CD4-positive, alpha-beta T cell treated with Interleukin-17A for 4 hours (primary cell): ENCODE data around the gene GIPC2.
"Not testable (repeated sequence)": the region's sequence is repeated elsewhere in the genome, so short reads cannot be mapped to it uniquely, and the experiment has no call there.

Experiments used
- DNase-seq: peaks from one replicate; pipeline ENCODE4 v3.0.0-alpha.2; 2020; ENCODE audit warnings: mixed read lengths

GIPC2 gene

DNA sequence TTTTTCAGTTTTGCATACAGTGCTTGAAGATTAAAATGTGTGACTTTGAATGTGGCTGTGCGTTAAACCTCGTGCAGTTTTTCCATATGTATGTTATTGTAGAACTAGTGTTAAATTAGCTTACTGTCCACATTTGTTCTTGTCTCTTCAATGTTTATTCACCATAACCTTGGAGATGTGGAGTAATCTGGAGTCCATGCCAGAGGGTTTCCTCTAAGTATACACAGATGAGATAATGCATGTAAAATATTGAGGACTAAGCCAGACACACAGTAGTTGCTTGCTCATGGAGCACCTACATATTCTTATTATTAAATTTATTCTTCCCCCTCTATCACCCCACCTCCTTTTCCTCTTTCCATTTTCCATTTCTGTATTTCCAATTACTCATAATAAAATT lies 7.7 kb upstream of the GIPC2 start:
- DNase-seq = no peak

- no peak for DNase-seq
These were observed 7.3 kb upstream of the GIPC2 start for GRCh38 chr1:78038491-78038939.

DNA sequence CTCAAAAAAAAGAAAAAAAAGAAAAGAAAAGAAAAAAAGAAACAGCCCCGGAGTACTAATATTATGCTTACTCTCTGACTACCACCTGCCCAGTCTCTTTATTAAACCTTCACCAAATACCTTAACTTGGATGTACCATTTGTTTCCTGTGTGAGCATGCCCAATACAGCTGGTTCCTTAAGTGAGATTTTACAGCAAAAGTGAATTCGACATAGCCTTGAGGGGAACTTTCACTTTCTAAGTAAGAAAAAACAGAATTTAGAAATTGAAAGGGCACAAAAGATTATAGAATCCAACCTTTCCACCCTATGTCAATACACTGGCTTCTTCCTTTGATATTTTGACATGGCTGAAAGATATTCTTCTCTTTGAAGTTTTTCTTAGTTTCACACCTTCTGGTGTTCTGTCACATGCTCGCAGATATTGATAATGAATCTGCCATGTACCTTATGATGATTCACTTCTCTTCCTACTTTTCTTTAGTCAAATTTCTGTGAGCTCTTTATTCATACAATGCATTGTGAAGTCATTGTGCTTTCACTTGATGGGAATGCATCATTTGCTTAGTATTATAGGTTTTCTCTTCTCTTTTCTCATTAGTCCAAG lies 5.2 kb upstream of the GIPC2 start:
- DNase-seq = no peak

- DNase-seq = no peak
These were observed 2.3 kb upstream of the GIPC2 start for GRCh38 chr1:78043436-78043835.

- no peak for DNase-seq
These were observed 787 bp upstream of the GIPC2 start for GRCh38 chr1:78044796-78045562.

DNA sequence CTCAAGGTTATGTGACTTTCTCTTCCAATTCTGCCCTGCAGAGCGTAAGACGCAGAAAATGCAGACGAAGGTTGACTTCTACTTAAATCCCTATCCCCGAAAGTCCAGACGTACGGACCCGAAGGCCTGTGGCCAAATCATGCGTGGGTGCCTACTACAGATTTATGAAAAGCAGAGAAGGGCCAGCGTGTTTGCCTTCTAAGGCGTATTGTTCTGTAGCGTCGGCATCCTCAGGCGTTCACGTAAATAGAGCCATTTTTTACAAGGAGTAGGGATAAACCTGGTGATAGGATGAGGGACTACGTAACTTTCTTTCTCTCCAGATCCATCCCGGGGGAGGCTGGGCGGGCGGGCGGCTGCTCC lies 222 bp upstream of the GIPC2 start:
- no peak for DNase-seq

DNA sequence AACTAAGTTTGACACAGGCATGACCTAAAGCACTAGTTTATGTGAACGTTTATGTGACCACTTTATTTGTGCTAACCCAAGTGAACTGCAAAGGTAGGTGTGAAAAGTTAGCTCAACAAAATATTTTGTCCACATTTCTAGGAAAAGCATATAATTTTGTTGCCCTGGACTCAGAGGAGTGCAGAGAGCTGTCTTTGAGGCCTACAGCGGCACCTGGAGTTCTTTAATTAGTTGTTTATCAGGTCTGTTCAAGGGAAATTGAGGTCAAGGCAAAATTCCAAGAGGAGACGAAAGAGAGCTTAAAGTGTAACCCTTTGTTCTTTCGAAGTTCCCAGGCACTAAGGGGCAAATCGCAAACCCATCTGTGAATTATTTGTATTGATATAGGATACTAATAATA lies 1.3 kb downstream of the GIPC2 start:
- no peak for DNase-seq

- DNase-seq = no peak
These were observed 1.9 kb downstream of the GIPC2 start for GRCh38 chr1:78047631-78048030.

DNA sequence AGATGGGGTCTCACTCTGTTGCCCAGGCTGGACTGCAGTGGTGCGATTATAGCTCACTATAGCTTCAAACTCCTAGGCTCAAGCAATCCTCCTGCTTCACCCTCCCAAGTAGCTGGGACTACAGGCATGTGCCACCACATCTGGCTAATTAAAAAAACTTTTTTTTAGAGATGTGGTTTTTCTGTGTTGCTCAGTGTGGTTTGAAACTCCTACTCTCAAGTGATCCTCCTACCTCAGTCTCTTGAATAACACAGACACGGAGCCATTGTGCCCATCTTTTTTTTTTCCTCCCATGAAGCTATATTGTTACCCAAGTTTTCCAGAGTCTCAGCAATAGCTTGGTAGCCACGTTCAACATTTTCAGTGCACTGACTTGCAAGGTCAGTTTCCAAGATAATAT lies 2.7 kb downstream of the GIPC2 start:
- no peak for DNase-seq

GRCh38 chr1:78049396-78049795 lies 3.6 kb downstream of the GIPC2 start:
- DNase-seq = no peak

DNA sequence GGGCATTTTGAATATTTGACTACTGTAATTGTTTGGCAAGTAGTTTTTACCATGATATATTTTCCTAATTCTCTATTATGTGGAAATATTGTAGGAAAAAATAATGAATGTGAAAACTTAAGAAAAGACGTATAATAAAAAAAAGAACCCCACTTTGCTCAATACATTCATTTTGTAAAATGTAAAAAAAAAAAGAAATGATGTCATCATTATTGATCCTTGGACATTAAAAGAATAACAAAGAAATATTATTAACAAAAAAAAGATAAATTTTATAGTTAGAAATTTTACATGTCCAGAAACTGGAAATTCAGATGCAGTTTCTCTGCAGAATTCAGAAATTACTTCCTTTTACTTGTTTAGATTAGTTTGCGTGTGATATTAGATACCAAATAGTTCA lies 5.2 kb downstream of the GIPC2 start:
- no peak for DNase-seq

DNA sequence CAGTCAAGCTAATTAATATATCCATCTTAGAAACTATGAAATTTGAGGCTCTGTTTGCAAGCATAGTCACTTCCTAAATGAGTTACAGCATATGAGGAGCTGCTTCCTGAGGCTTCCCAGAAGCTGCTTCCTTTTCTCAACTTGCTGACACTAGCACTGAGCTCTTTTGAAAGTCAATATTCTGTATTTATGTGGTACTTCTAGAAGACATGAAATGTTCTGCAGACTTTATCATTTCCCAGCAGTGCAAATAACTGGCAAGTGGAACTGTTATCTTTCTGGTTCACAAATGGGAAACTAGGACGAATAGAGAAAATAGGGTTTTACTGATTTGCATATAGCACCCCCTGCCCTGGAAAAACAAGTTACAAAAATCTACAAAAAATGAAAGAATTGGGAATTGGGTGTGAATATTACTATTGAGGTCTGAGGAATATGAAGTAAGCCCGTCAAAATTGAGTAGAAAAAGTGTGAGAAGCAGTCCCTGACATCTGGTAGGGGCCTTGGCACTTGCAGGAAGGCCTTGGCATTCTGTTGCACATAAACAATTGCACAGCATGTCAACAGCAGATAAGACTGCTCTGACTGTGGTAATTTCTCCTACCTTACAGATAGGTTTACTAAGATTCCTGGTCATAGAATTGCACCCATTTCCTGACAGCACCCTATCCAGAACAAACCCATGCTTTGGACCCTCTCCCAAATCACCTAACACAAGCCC lies 7.1 kb downstream of the GIPC2 start:
- no peak for DNase-seq

DNA sequence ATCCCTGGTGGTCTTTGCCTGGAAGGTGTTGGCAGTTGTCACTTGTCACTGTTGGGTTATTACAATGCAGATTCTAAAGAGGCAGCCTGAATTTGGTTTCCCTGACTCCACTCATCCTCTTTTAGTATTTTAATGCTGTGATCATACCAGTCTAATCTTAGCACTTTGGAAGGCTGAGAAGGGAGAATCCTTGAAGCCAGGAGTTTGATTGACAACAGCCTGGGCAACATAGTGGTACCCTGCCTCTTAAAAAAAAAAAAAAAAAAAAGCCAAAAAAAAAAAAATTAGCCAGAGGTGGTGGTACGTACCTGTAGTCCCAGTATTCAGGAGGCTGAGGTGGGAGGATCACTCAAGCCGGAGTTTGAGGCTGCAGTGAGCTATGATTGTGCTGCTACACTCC lies 7.7 kb downstream of the GIPC2 start:
- DNase-seq = no peak

- DNase-seq = no peak
These were observed 8.8 kb downstream of the GIPC2 start for GRCh38 chr1:78054559-78054958.

- no peak for DNase-seq
These were observed 9.2 kb downstream of the GIPC2 start for GRCh38 chr1:78054972-78055371.

DNA sequence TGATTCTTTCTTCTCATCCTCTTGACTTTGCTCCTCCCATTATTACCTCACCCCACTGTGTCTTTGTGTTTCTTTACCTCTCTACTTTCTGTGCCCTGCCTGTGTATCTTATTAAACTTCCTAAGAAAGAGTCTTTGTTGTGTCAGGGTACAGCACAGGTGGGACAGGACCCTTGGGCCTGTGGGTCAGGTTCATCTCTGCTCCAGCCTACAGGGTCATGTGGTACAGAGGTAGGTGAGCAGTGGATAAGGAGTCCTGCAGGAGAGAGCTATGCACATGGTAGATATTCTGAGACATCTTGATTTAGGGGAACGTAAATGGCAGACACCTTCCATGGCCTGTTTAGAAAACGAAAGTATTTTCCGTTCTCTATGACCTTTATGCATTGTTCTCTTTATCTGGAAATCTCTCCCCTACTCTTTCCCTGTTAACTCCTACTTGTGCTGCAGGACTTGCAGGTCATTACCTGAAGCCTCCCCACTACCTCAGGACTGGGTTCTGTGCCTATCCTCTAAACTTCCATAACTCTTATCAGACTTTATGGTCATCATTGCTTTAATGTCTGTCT lies 9.9 kb downstream of the GIPC2 start:
- no peak for DNase-seq

DNA sequence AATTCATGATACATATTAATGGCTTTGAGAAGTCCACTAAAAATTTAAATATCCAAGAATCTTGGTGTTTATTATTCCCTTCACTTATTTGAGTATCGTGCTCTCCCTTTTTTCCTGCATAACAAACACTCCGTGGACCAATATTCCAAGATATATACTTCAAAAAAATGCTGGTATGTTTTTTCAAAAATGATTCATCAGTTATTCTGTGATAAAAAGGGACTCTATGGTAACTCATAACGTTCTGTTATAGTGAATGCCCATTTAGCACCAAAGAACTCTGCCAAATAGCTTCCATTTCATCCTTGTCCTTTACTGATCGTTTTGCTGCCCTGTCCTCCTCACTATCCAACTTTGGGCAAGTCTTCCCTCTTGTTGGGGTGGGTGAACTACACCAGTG lies 12.9 kb downstream of the GIPC2 start:
- DNase-seq = no peak

- DNase-seq = no peak
These were observed 15.2 kb downstream of the GIPC2 start for GRCh38 chr1:78060857-78061563.

- no peak for DNase-seq
These were observed 16.2 kb downstream of the GIPC2 start for GRCh38 chr1:78061825-78062523.

GRCh38 chr1:78064886-78065285 lies 19.1 kb downstream of the GIPC2 start:
- DNase-seq = not testable (repeated sequence)

GRCh38 chr1:78068681-78069283 lies 23.0 kb downstream of the GIPC2 start:
- no peak for DNase-seq

GRCh38 chr1:78069784-78070183 lies 24.0 kb downstream of the GIPC2 start:
- no peak for DNase-seq
